NCI-H1417 (cell line): Measurements from ENCODE around the gene CYTH1.

Experiments
- DNase-seq, 3 experiments: peaks; one replicate each; lab custom pipeline; 2025; lab: John Stamatoyannopoulos, UW

Gene CYTH1

DNA sequence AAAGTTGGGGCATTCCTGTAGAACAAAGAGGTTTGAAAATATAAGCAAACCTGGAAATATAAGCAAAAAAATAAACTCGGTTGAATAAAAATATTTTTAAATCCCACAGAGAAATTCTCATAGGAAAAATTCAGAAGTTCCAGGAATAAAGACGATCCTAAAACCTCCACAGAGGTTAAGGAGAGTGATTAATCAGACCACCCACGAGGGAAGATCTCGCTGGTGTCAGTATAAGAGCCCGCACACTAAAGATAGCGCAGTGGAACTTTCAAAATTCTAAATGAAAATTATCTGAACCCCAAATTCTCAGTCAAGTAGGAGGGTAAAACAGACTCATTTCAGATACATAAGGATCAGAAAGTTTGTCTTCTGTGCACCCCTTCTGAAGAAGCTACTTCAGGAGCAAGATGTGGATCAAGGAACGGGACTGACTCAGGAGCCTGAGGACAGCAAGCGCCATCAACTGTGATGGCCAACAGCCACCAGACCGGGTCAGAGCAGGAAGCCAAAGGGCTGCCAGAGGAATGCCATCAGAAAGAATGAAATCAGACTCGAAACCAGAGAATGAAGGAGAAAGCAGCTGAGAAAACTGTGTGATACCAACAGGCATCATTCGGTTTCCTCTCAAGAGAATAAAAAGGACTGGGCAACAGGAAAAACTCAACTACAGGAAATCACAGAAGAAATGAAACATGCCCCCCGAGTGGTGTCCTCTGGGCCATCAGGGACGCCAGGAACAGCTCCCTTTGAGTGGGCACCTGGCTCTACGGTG lies 66.9 kb downstream of the CYTH1 start:
- DNase-seq, result no peak

- no peak for DNase-seq
These were observed 67.5 kb downstream of the CYTH1 start for GRCh38 chr17:78714534-78714933.

GRCh38 chr17:78712043-78712442 lies 70.0 kb downstream of the CYTH1 start:
- no peak for DNase-seq

DNA sequence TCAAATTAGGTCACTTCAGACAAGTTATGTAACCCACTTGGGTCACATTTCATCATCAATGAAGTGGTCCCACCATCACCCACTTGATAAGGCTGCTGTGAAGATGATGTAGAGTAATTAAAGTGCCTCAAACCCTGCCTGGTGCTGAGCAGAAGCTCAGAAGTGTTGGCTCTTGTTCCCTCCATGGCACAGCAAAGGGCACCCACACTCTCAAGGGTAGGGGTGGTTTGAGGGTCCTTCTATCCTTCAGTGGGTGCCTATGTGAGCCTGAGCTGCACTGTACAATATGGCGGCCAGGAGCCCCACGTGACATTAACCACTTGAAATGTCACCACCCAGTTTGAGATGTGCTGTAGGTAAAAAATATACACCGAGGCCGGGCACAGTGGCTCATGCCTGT lies 71.5 kb downstream of the CYTH1 start:
- DNase-seq, result no peak

DNA sequence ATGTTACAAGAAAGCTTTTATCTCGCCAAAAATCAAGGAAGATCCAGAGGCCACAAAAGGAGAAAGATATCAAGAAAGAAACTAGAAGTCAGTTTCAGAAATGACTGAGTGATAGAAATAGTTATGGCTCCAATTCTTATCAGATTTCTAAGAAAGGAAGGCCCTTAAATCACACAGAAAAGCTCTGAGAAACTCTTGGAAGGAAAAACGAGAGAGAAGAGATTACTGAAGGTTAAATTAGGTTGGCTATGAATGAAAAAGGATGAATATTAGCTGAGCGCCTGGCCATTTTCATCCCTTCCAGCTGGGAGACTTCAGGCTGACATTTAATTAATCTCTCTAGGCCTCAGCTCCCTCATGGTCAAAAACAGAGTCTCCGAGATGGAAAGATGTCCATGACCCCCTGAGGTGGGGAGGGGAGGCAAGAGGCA lies 72.3 kb downstream of the CYTH1 start:
- no peak for DNase-seq

DNA sequence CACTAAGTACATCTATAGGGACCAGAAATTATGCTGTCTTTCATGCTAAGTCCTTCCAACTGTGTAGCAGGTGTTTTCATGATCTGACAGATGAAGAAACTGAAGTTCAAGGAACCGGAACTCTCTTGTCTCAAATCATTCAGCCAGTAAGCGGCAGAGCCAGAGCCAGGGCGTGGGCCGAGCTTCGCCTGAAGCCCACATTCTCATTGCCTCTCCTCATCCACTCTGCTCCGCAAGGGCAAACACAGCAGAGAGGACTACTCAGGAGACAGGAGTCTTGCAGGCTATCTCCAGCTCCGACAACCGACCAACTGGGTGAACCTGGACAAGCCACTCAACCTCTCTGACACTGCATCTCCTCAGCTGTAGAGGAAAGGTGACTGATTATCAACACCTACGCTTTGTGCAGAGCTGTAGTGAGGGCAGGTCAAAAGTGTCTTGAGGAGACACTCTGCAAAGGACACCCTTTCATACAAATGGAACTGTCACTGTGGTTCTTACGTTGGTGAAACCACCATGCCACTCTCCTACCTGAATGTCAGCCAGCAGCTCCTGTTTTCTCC lies 72.9 kb downstream of the CYTH1 start:
- DNase-seq, result no peak

DNA sequence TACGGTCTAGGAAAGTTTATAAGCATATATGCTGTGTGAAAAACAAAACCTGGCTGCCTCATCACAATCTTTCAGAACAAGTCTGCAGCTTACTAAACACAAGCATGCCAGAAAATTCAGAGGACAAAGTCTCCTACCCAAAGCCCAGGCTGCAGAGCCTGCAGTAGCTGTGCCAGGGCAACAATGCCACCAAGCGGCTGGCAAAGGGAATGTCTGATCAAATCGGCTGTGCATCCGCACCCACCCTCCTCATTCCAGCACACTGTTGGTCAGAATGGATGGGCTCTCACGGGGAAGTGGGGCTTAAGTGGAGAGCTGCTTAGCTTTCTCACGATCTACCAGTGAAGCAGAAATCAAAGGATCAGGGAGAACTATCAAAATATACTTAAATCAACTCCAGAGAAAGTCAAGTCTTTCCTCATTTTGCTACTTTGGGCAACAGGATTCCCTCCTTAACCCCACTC lies 73.5 kb downstream of the CYTH1 start:
- DNase-seq, result peak; percentile 28 to 75 (median 67)

- no peak for DNase-seq
These were observed 74.2 kb downstream of the CYTH1 start for GRCh38 chr17:78707923-78708322.

GRCh38 chr17:78707016-78707415 lies 75.1 kb downstream of the CYTH1 start:
- no peak for DNase-seq

GRCh38 chr17:78706271-78706915 lies 75.7 kb downstream of the CYTH1 start:
- no peak for DNase-seq

DNA sequence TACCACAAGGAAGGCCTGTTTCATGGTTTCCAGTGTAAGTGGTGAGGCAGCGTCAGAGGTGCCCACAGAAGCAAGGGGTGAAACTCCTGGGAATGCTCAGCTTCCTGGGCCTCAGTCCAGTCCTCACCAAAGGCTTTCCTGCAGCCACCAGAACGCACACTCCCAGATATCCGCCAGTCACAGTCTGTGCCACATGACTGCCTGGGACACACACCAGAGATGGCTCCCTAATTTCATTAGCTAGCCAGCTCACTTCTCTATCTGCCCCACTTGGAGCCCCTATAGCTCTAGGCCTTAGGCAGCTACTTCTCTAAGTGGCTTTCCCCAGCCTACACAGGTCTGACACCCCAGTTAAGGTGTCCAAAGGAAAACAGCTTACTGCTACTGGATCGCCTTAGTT lies 77.0 kb downstream of the CYTH1 start:
- no peak for DNase-seq

DNA sequence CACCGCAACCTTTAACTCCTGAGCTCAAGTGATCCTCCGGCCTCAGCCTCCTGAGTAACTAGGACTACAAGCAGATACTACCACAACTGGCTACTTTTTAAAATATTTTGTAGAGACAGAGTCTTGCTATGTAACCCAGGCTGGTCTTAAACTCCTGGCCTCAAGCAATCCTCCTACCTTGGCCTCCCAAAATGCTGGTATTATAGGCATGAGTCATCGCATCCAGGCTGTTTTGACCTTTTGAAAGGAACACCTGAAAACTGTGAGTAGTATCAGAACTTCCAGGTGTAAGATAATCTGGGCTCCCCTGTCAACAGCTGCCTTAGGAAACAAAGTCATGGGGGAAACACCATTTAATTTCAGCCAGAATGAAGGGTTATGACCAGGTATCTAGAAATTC lies 77.5 kb downstream of the CYTH1 start:
- no peak for DNase-seq

- no peak for DNase-seq
These were observed 84.3 kb downstream of the CYTH1 start for GRCh38 chr17:78697554-78698343.

GRCh38 chr17:78697122-78697521 lies 85.0 kb downstream of the CYTH1 start:
- no peak for DNase-seq

- no peak for DNase-seq
These were observed 85.8 kb downstream of the CYTH1 start for GRCh38 chr17:78696016-78696982.

DNA sequence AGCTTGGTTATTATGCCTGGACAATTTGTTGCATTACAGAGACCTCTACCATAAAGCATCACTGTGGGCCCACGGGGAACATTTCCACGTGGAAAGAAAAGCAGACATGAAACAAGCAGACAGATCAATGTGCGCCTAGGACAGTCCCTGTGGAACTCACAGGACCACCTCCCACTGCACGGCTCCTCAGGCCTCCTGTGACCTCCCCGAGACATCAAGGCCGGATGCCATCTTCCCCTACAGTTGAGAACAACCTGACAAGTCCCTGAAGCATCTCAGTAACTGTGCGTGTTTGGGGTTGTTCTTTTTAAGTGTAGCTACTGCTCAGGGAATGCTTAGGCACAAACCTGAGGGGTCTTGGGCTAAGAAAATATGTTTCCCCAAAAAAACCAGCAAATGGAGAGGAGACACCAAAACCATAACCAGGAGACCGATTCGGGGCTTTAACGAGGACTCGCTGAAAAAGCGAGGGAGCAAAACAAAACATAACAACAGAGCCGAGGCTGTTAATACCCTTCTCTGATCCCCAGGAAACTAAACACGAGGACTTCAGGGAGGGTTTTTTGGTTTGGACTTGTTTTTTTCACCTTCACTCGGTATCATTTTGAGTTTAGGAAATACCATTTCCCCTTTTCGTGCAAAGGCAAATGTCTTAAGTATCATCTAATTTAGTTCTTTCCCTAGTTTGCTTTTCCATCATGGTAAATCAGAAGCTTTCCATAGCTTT lies 87.1 kb downstream of the CYTH1 start:
- no peak for DNase-seq

GRCh38 chr17:78693346-78694083 lies 88.6 kb downstream of the CYTH1 start:
- DNase-seq, result no peak

DNA sequence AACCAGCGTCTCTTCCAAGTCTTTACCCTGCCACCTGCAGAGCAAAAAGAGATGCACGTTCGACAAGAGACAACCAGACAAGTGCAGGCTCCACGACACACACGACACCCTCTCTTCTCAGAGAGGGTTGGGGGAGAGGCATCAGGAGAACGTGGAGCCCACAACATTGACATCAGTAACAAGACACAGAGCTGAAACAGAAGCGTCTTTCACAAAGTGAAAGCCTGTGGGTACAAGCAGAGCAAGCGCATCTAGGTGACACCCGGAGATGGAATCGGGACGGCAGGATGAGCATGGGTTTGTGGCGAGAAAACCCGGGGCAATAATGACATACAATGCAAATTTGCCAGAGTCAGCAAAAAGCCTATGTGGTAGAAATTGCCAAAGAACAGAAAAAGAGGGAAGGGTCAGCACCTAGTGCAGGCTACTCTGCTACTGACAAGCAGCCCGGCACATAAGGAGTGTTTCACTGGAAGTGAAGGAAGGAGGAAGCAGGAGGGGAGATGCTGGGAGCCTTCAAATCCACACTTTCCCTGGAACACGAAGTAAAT lies 89.5 kb downstream of the CYTH1 start:
- no peak for DNase-seq

DNA sequence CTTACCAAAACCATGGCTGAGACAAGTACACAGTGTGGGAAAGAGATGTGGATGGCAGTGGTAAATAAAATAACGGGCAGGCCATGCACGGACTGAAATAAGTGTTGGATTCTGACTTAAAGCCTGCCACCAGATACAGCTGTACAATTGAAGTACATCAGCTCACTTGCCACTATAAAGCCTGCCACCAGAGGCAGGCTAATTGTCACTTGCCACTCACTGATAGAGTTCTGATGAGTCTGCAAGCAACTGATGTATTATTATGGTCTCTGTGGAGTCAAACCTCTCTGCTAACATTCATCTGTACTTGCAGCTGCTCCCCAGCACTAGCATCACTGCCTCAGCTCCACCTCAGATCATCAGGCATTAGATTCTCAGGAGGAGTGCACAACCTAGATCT lies 93.0 kb downstream of the CYTH1 start:
- DNase-seq, result no peak

- no peak for DNase-seq
These were observed 94.1 kb downstream of the CYTH1 start for GRCh38 chr17:78687944-78688343.
